Measurements from ENCODE around the gene FRMD4A. TPM values are rescaled to one million over a fixed set of nuclear protein-coding genes. Genes with fewer than 3 reads are reported as not detected.

Gene FRMD4A
- total RNA-seq, 5 donors from 2014 or later (not counting 1 experiment from before 2014, with no cell fraction given), result 1.3 to 1.8 (median 1.4) TPM

DNA sequence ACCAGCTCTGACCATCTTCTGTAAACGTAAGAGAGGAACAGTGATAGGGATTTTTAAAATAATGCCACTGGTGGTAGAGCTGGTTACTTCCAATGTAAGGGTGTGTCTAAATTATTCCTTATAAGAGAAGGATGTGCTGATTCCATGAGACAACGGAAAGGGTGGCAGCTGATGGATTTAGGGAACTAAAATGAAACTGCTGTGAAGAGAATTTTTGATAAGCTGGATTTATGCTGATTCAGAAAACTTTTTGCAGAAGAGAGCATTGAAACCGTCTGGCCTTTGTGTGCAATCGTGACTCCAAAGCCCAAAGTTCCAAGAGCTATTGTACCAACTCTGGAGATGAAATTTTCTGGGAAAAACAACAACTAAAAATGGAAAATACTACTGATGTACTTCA, 443.0 kb downstream of the FRMD4A start:
- no peak overlapping the region for H3K27ac ChIP-seq (ENCODE audit: low read length)

DNA sequence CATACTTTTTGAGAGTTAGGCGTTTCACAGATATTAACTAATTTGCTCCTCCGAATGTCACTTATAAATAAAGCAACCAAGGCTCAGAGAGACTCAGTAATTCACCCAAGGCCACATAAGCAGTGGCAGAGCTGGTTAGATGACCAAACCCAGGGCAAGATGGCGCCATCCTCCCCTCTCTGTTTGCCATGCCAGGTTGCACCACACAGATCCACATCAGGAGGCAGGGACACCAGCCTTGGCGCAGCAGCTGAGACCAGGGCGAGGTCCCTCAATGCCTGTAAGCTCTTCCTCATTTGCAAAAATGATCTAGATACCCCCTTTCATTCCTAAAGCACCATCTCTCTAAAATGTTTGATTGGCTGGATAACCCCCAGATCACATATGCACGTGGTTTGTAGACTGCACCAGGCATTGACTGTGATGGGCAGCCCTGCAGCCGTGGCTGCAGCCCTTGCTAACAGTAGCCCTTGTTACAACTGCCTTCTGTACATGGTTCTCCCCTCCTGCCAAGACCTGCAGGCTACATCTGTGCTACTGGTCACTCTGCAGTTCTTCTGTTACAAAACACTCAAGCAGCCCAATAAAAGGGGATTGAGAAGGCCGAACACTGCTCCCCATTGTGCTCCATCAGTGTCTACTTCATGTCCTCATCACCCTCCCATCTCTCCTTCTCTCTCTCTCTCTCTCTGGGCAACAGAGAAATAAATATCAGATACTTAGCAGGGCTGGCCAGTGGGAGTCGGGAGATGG, 445.3 kb downstream of the FRMD4A start:
- H3K4me1 Mint-ChIP-seq, result peaks cover 0 to 2% (median 0%) of the 10 kb centered on the region in 3 donors
- no peak for DNase-seq
- peaks cover 22 to 41% of the 10 kb centered on the region in 2 donors for H3K27me3 Mint-ChIP-seq
- Histone ChIP-seq H3K36me3 (ENCODE audit: control insufficient read depth in 2 of 2, extremely low read depth in 1 of 2, insufficient read depth in 1 of 2, low read length in 1 of 2) (no peaks in the 10 kb centered on the region), H3K4me1 (ENCODE audit: control insufficient read depth in 1 of 2, extremely low read depth in 1 of 2, insufficient read depth in 2 of 2, low read length in 2 of 2) (peaks cover 0 to under 1% of the 10 kb centered on the region in 2 experiments), H3K27me3 (replicated peaks in 1 of 2; ENCODE audit: control insufficient read depth in 2 of 2, extremely low read depth in 1 of 2, insufficient read depth in 2 of 2, low read length in 1 of 2) (peaks cover 16 to 17% of the 10 kb centered on the region in 2 experiments), H3K27ac (ENCODE audit: low read length) (no peak overlapping the region), H3K9me3 (no peaks in the 10 kb centered on the region), H3K4me3 (ENCODE audit: control insufficient read depth in 1 of 2, extremely low read depth in 1 of 2, low read length in 1 of 2) (no peak overlapping the region)
- no peak overlapping the region for H3K4me3 Mint-ChIP-seq
- ChIA-PET POLR2A (no interaction called here), CTCF (no interaction called here)
- WGBS (ENCODE audit: insufficient coverage), result 88% methylated on average over 8 of the region's 9 CpGs
- H3K27ac Mint-ChIP-seq, result no peak overlapping the region
- no peak for ATAC-seq (replicated peaks in 1 of 4)
- H3K9me3 Mint-ChIP-seq, result no peaks in the 10 kb centered on the region
- no peaks in the 10 kb centered on the region for H3K36me3 Mint-ChIP-seq

More for the DNA sequence above, 443.0 kb downstream of the FRMD4A start:
- no peak for ATAC-seq (replicated peaks in 1 of 4)
- H3K36me3 ChIP-seq (ENCODE audit: control insufficient read depth in 2 of 2, extremely low read depth in 1 of 2, insufficient read depth in 1 of 2, low read length in 1 of 2), result no peaks in the 10 kb centered on the region
- Mint-ChIP-seq H3K27me3 (peaks cover 42 to 60% of the 10 kb centered on the region in 2 donors), H3K4me3 (no peak overlapping the region), H3K4me1 (peaks cover 6 to 19% (median 17%) of the 10 kb centered on the region in 3 donors), H3K27ac (no peak overlapping the region), H3K36me3 (no peaks in the 10 kb centered on the region), H3K9me3 (no peaks in the 10 kb centered on the region)
- H3K4me3 ChIP-seq (ENCODE audit: control insufficient read depth in 1 of 2, extremely low read depth in 1 of 2, low read length in 1 of 2), result no peak overlapping the region
- H3K4me1 ChIP-seq (ENCODE audit: control insufficient read depth in 1 of 2, extremely low read depth in 1 of 2, insufficient read depth in 2 of 2, low read length in 2 of 2), result peaks cover 14 to 17% of the 10 kb centered on the region in 2 experiments
- no peak for DNase-seq
- H3K27me3 ChIP-seq (replicated peaks in 1 of 2; ENCODE audit: control insufficient read depth in 2 of 2, extremely low read depth in 1 of 2, insufficient read depth in 2 of 2, low read length in 1 of 2), result peaks cover 26% of the 10 kb centered on the region in 2 experiments
- no peaks in the 10 kb centered on the region for H3K9me3 ChIP-seq
- WGBS (ENCODE audit: insufficient coverage), result 92% methylated on average over 2 of the region's 4 CpGs
- CTCF ChIA-PET, result no interaction called here
- POLR2A ChIA-PET, result interaction anchor here in 1 of 2 donors (1.1 kb wide), 1 partner anchor 101 kb away, joined by 3 read pairs; no protein-coding TSS in a partner anchor

DNA sequence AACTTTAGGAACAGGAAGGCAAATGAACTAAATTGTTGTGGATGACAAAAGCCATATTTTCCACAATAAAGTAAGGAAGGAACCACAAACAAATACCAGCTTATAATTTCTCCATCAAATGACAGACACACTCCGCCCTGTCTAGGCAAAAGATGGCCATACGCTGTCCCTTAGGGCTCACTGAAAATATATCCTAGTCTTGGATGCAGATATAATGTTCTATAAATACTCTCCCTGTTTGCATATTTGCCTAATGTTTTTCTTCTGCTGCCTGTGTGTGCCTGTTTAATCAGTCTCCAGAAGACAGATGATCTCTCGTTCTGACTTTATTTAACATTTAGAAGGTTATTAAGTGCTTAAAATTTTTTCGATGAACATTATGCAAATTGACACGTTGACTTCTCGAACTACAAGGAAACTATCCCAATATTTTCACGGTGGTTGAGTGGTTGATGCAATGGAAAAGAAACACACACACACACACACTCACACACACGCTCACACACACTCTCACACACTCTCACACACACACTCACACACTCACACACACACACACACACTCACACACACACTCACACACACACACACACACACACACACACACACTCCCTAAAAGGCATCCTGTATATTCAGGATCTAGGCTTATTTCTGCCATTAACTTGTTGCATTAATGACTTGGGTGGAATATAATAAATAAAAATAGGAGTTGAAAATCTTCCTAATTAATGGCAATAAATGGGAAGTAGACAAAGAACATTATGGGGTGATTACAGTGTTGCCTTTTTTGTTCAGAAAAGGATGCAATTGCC, 446.9 kb downstream of the FRMD4A start:
- Mint-ChIP-seq H3K4me3 (no peak overlapping the region), H3K36me3 (no peaks in the 10 kb centered on the region), H3K9me3 (no peaks in the 10 kb centered on the region), H3K27ac (no peak overlapping the region), H3K4me1 (no peaks in the 10 kb centered on the region), H3K27me3 (peaks cover 7 to 26% of the 10 kb centered on the region in 2 donors)
- WGBS (ENCODE audit: insufficient coverage), result 100% methylated on average over 2 of the region's 8 CpGs
- DNase-seq (no peak), ATAC-seq (replicated peaks in 1 of 4) (no peak)
- no peaks in the 10 kb centered on the region for H3K9me3 ChIP-seq
- no peaks in the 10 kb centered on the region for H3K36me3 ChIP-seq (ENCODE audit: control insufficient read depth in 2 of 2, extremely low read depth in 1 of 2, insufficient read depth in 1 of 2, low read length in 1 of 2)
- no peak overlapping the region for H3K4me3 ChIP-seq (ENCODE audit: control insufficient read depth in 1 of 2, extremely low read depth in 1 of 2, low read length in 1 of 2)
- CTCF ChIA-PET, result no interaction called here
- H3K27ac ChIP-seq (ENCODE audit: low read length), result no peak overlapping the region
- POLR2A ChIA-PET, result no interaction called here
- no peaks in the 10 kb centered on the region for H3K4me1 ChIP-seq (ENCODE audit: control insufficient read depth in 1 of 2, extremely low read depth in 1 of 2, insufficient read depth in 2 of 2, low read length in 2 of 2)
- peaks cover 4 to 15% of the 10 kb centered on the region in 2 experiments for H3K27me3 ChIP-seq (replicated peaks in 1 of 2; ENCODE audit: control insufficient read depth in 2 of 2, extremely low read depth in 1 of 2, insufficient read depth in 2 of 2, low read length in 1 of 2)

DNA sequence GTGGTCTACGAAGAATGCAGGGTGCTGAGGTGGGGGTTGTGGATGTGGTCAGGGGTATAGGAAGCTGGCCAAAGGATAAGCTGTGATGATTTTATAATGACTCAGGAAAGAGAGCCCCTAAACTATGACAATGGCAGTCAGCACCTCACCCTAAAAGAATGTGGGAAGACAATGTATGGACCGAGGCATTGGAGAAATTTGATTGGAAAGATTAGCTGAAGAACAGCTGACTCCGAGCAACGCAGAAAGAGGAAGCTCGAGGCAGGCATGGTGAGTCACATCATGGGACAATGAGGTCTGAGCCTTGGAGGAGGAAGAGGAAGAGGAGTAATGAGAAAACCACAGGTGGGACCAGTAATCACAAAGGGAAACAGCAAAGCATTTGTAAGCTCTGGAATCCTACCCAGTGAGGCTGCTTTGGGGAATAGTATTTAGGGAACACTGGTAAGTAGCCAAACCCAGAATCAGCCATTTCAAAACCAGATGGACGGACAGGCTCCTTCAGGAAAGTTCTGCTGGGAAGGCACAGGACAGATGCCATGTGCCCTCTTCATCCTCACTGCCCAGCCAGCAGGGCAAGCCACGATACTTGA, 448.5 kb downstream of the FRMD4A start:
- Histone ChIP-seq H3K4me3 (ENCODE audit: control insufficient read depth in 1 of 2, extremely low read depth in 1 of 2, low read length in 1 of 2) (no peak overlapping the region), H3K27ac (ENCODE audit: low read length) (no peak overlapping the region), H3K9me3 (no peaks in the 10 kb centered on the region), H3K27me3 (replicated peaks in 1 of 2; ENCODE audit: control insufficient read depth in 2 of 2, extremely low read depth in 1 of 2, insufficient read depth in 2 of 2, low read length in 1 of 2) (peaks cover 0 to 21% of the 10 kb centered on the region in 2 experiments), H3K36me3 (ENCODE audit: control insufficient read depth in 2 of 2, extremely low read depth in 1 of 2, insufficient read depth in 1 of 2, low read length in 1 of 2) (no peaks in the 10 kb centered on the region), H3K4me1 (ENCODE audit: control insufficient read depth in 1 of 2, extremely low read depth in 1 of 2, insufficient read depth in 2 of 2, low read length in 2 of 2) (no peaks in the 10 kb centered on the region)
- no peak overlapping the region for H3K4me3 Mint-ChIP-seq
- peaks cover 6 to 14% of the 10 kb centered on the region in 2 donors for H3K27me3 Mint-ChIP-seq
- CTCF ChIA-PET, result no interaction called here
- 11% methylated on average over 4 of the region's 7 CpGs for WGBS (ENCODE audit: insufficient coverage)
- H3K9me3 Mint-ChIP-seq, result no peaks in the 10 kb centered on the region
- H3K4me1 Mint-ChIP-seq, result no peaks in the 10 kb centered on the region
- DNase-seq (peak in 1 of 35 experiments; percentile 7), ATAC-seq (replicated peaks in 1 of 4) (no peak)
- H3K27ac Mint-ChIP-seq, result no peak overlapping the region
- POLR2A ChIA-PET, result no interaction called here
- H3K36me3 Mint-ChIP-seq, result no peaks in the 10 kb centered on the region

DNA sequence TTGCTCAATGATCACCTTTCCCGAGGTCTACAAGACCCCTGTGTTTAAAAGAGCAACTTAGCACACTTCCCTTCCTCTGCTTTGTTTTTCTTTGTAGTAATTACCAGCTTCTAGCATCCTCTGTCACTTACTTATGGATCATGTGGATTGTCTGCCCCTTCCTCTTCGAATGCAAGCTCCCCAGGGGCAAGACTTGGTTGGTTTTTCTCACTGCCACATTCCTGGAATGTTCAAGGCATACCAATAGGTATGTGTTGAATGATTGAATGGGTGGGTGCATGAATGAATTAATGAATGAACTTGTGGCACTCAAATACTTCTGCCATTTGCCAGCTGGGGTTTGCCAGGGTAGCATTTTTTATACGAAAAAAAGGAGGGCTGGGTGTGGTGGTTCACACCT, 450.0 kb downstream of the FRMD4A start:
- Histone ChIP-seq H3K36me3 (ENCODE audit: control insufficient read depth in 2 of 2, extremely low read depth in 1 of 2, insufficient read depth in 1 of 2, low read length in 1 of 2) (no peaks in the 10 kb centered on the region), H3K9me3 (no peaks in the 10 kb centered on the region), H3K4me1 (ENCODE audit: control insufficient read depth in 1 of 2, extremely low read depth in 1 of 2, insufficient read depth in 2 of 2, low read length in 2 of 2) (no peaks in the 10 kb centered on the region), H3K27me3 (replicated peaks in 1 of 2; ENCODE audit: control insufficient read depth in 2 of 2, extremely low read depth in 1 of 2, insufficient read depth in 2 of 2, low read length in 1 of 2) (peaks cover 0 to 19% of the 10 kb centered on the region in 2 experiments), H3K4me3 (ENCODE audit: control insufficient read depth in 1 of 2, extremely low read depth in 1 of 2, low read length in 1 of 2) (no peak overlapping the region), H3K27ac (ENCODE audit: low read length) (no peak overlapping the region)
- DNase-seq, result no peak
- Mint-ChIP-seq H3K4me1 (no peaks in the 10 kb centered on the region), H3K27ac (no peak overlapping the region), H3K36me3 (no peaks in the 10 kb centered on the region), H3K9me3 (no peaks in the 10 kb centered on the region), H3K27me3 (peaks cover 5 to 11% of the 10 kb centered on the region in 2 donors), H3K4me3 (no peak overlapping the region)
- no peak for ATAC-seq (replicated peaks in 1 of 4)
- ChIA-PET CTCF (interaction anchor here in 1 of 2 donors (0.6 kb wide), 1 partner anchor 27 kb away, joined by 10 read pairs; no protein-coding TSS in a partner anchor), POLR2A (no interaction called here)
- WGBS (ENCODE audit: insufficient coverage), result 63% methylated on average over 1 of the region's 3 CpGs

DNA sequence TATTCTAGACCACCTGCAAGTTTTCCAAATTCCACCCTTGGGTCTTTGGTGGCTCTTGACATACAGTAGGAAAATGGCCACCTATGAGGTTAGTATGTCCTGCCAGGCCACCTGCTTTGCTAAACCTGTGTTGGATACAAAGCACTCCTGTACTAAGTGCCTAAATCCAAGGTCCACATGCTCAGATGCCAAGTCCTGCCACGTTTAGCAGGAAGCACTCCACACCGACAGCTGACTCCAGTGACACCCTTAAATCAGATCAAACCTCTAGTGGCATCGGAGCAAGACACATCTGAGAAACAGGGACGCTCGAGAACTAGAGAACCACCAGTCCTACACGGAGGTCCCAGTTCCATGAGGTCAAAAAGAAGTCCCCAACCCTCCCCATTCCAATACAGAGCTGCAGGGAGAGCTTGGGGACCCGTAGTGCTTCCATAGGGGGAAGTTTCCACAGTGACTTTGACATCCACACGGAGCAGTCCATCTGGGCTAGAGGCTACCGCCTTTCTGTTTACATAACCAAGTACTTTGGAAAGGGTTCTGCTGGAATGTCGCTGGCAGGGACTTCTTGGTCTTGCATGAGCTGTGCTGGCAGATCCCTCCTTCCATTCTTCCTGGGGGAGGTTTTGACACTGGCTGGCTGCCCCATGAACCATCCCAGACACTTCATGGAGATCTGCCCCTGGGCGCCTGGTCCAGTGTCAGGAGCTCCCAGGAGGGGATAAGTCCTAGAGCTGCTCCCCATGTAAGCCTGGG, 453.4 kb downstream of the FRMD4A start:
- 71% methylated on average over 4 of the region's 11 CpGs for WGBS (ENCODE audit: insufficient coverage)
- Mint-ChIP-seq H3K27me3 (peaks cover 2 to 3% of the 10 kb centered on the region in 2 donors), H3K9me3 (peaks cover 0 to 4% (median 0%) of the 10 kb centered on the region in 3 donors), H3K36me3 (no peaks in the 10 kb centered on the region), H3K27ac (no peak overlapping the region), H3K4me3 (no peak overlapping the region), H3K4me1 (peaks cover 5 to 13% (median 11%) of the 10 kb centered on the region in 3 donors)
- ChIA-PET POLR2A (no interaction called here), CTCF (interaction anchor here in 1 of 2 donors (0.6 kb wide), 1 partner anchor 99 kb away, joined by 8 read pairs; no protein-coding TSS in a partner anchor)
- Histone ChIP-seq H3K36me3 (ENCODE audit: control insufficient read depth in 2 of 2, extremely low read depth in 1 of 2, insufficient read depth in 1 of 2, low read length in 1 of 2) (no peaks in the 10 kb centered on the region), H3K4me3 (ENCODE audit: control insufficient read depth in 1 of 2, extremely low read depth in 1 of 2, low read length in 1 of 2) (no peak overlapping the region), H3K27me3 (replicated peaks in 1 of 2; ENCODE audit: control insufficient read depth in 2 of 2, extremely low read depth in 1 of 2, insufficient read depth in 2 of 2, low read length in 1 of 2) (peaks cover 0 to 16% of the 10 kb centered on the region in 2 experiments), H3K4me1 (ENCODE audit: control insufficient read depth in 1 of 2, extremely low read depth in 1 of 2, insufficient read depth in 2 of 2, low read length in 2 of 2) (peaks cover 0 to 3% of the 10 kb centered on the region in 2 experiments), H3K9me3 (no peaks in the 10 kb centered on the region), H3K27ac (ENCODE audit: low read length) (no peak overlapping the region)
- no peak for ATAC-seq (replicated peaks in 1 of 4)
- DNase-seq, result no peak
